ENCODE data around the gene HVCN1. TPM values are rescaled to one million over a fixed set of nuclear protein-coding genes. Genes with fewer than 3 reads are reported as not detected.
"Not testable (repeated sequence)": the region's sequence is repeated elsewhere in the genome, so short reads cannot be mapped to it uniquely, and the experiment has no call there.

The HVCN1 gene
- total RNA-seq, 2 donors from 2014 or later, result 0.66 to 1.3 TPM

DNA sequence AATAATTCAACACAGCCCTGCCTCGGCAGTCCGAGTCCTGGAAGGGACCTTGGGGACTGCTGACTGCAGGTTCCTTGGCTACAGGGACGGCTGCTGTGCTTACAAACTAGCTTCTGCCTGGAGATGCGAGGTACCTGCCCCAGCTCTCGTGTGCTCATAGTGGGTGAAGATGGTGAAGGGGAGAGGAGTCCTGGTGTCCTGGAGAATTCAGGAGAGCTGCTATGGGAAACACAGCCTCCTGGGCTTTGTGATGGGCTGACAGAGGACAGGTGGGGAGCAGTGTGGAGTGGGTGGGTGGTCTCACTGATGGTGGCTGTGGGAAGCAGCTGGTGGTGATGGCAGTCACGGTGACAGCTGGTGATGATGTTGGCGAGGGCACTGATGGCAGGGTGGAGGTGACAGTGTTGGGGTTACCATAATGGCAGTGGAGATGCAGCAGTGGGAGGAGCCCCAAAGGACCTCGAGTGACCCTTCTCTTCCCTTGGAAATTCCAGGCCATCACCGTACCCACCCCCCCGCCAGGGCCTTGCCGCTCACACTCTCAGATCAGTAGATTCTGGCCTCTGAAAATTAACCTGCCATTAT lies 32.8 kb downstream of the HVCN1 start:
- Histone ChIP-seq H3K4me1 (no peaks in the 10 kb centered on the region), H3K4me3 (no peak overlapping the region), H3K27me3 (no peaks in the 10 kb centered on the region), H3K36me3 (replicated peaks in 1 of 2; ENCODE audit: insufficient read depth in 1 of 2, low read depth in 2 of 2) (no peaks in the 10 kb centered on the region), H3K9me3 (no peaks in the 10 kb centered on the region), H3K27ac (no peak overlapping the region)
- 73 to 76% methylated on average over 11 of the region's 11 CpGs for WGBS, 2 donors
- ATAC-seq, result no peak
- DNase-seq, result no peak
- intact Hi-C loops (cut with DNase I), result no loop called here
- TF ChIP-seq POLR2A (IDR thresholded peaks at IDR 0.05), result no peak
- TF ChIP-seq, protein P1, sequence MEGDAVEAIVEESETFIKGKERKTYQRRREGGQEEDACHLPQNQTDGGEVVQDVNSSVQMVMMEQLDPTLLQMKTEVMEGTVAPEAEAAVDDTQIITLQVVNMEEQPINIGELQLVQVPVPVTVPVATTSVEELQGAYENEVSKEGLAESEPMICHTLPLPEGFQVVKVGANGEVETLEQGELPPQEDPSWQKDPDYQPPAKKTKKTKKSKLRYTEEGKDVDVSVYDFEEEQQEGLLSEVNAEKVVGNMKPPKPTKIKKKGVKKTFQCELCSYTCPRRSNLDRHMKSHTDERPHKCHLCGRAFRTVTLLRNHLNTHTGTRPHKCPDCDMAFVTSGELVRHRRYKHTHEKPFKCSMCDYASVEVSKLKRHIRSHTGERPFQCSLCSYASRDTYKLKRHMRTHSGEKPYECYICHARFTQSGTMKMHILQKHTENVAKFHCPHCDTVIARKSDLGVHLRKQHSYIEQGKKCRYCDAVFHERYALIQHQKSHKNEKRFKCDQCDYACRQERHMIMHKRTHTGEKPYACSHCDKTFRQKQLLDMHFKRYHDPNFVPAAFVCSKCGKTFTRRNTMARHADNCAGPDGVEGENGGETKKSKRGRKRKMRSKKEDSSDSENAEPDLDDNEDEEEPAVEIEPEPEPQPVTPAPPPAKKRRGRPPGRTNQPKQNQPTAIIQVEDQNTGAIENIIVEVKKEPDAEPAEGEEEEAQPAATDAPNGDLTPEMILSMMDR (IDR thresholded peaks at IDR 0.05), result no peak

- H3K27ac ChIP-seq; H3K27me3 ChIP-seq; H3K36me3 ChIP-seq (replicated peaks in 1 of 2; ENCODE audit: insufficient read depth in 1 of 2, low read depth in 2 of 2); H3K4me1 ChIP-seq; H3K9me3 ChIP-seq; ATAC-seq; DNase-seq; H3K4me3 ChIP-seq; intact Hi-C loops (cut with DNase I): not testable (repeated sequence)
- 88 to 96% methylated on average over 10 of the region's 10 CpGs for WGBS, 2 donors
Measured at GRCh38 chr12:110654238-110654637, 34.7 kb downstream of the HVCN1 start.

GRCh38 chr12:110649341-110649847 lies 39.5 kb downstream of the HVCN1 start:
- no peaks in the 10 kb centered on the region for H3K27me3 ChIP-seq
- H3K4me3 ChIP-seq, result no peak overlapping the region
- WGBS, 2 donors, result 83 to 84% methylated on average over 10 to 11 of the region's 11 CpGs
- H3K36me3 ChIP-seq (replicated peaks in 1 of 2; ENCODE audit: insufficient read depth in 1 of 2, low read depth in 2 of 2), result no peaks in the 10 kb centered on the region
- DNase-seq (no peak), ATAC-seq (no peak)
- intact Hi-C loops (cut with DNase I), result no loop called here
- no peak overlapping the region for H3K27ac ChIP-seq
- TF ChIP-seq, protein P1 (IDR thresholded peaks at IDR 0.05), result no peak
- TF ChIP-seq POLR2A (IDR thresholded peaks at IDR 0.05), result no peak
- H3K4me1 ChIP-seq, result no peaks in the 10 kb centered on the region
- no peaks in the 10 kb centered on the region for H3K9me3 ChIP-seq

- TF ChIP-seq POLR2A (IDR thresholded peaks at IDR 0.05), result no peak
- TF ChIP-seq, protein P1 (IDR thresholded peaks at IDR 0.05), result no peak
- 73 to 89% methylated on average over 6 to 7 of the region's 7 CpGs for WGBS, 2 donors
- ATAC-seq (no peak), DNase-seq (no peak)
- no peaks in the 10 kb centered on the region for H3K4me1 ChIP-seq
- intact Hi-C loops (cut with DNase I), result no loop called here
- no peaks in the 10 kb centered on the region for H3K27me3 ChIP-seq
- no peak overlapping the region for H3K27ac ChIP-seq
- no peaks in the 10 kb centered on the region for H3K36me3 ChIP-seq (replicated peaks in 1 of 2; ENCODE audit: insufficient read depth in 1 of 2, low read depth in 2 of 2)
- H3K9me3 ChIP-seq, result no peaks in the 10 kb centered on the region
- no peak overlapping the region for H3K4me3 ChIP-seq
Measured at GRCh38 chr12:110647631-110648040, 41.3 kb downstream of the HVCN1 start.

DNA sequence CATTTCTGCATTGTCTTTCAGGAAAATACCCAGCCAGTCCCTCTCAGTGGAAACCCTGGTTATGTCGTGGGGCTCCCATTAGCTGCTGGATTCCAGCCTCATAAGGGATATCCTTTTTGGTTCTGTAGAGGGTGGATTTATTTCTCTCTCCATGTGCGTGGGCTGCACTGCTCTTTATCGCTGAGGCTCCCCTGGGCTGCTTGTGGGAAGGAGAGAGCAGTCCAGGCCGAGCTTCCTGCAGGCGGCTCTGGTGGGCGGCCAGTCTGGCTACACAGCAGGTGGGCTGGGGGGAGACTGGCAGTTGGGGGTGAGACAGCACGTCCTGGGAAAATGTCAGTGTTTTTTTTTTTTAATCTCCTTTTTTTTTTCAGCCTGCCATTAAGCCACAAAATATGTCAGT lies 47.4 kb downstream of the HVCN1 start:
- Histone ChIP-seq H3K4me1 (no peaks in the 10 kb centered on the region), H3K27ac (no peak overlapping the region), H3K27me3 (no peaks in the 10 kb centered on the region), H3K36me3 (replicated peaks in 1 of 2; ENCODE audit: insufficient read depth in 1 of 2, low read depth in 2 of 2) (no peaks in the 10 kb centered on the region), H3K4me3 (no peak overlapping the region), H3K9me3 (no peaks in the 10 kb centered on the region)
- TF ChIP-seq POLR2A (IDR thresholded peaks at IDR 0.05), result no peak
- TF ChIP-seq, protein P1 (IDR thresholded peaks at IDR 0.05), result no peak
- DNase-seq (no peak), ATAC-seq (no peak)
- 82 to 94% methylated on average over 7 of the region's 7 CpGs for WGBS, 2 donors
- intact Hi-C loops (cut with DNase I), result no loop called here

Measured in body of pancreas (tissue), 4 donors.